Left lung (tissue), 10 donors: ENCODE measurements around the gene CHCHD4. TPM values are rescaled to one million over a fixed set of nuclear protein-coding genes. Genes with fewer than 3 reads are reported as not detected.

Experiments used
- ATAC-seq: fragments of 200-7000 bp; cut with Tn5 transposase; one replicate; pipeline ENCODE4 v1.9.1; 2020; ENCODE audit warnings: moderate library complexity
- DNase-seq, 4 donors: peaks; one replicate each; pipeline ENCODE4 v3.0.0-alpha.2; 2013 to 2020
- H3K27ac ChIP-seq, 2 donors: fragments of 200-600 bp; sonication (generic) in 1 of 2; one replicate each; pipeline versions ENCODE4 v1.5.0 to v1.8.0; 2020 to 2021
- H3K27me3 ChIP-seq, 2 donors: fragments of 200-600 bp; sonication (generic) in 1 of 2; one replicate each; pipeline versions ENCODE4 v1.5.0 to v1.8.0; 2020 to 2021
- H3K36me3 ChIP-seq, 2 donors: fragments of 200-600 bp; sonication (generic) in 1 of 2; one replicate each; pipeline versions ENCODE4 v1.5.0 to v1.8.0; 2020 to 2021
- H3K4me1 ChIP-seq, 2 donors: fragments of 200-600 bp; one replicate each; pipeline ENCODE4 v1.8.0; 2021
- H3K4me3 ChIP-seq, 2 donors: fragments of 200-600 bp; sonication (generic) in 1 of 2; one replicate each; pipeline versions ENCODE4 v1.5.0 to v1.8.0; 2020 to 2021; ENCODE audit warnings: mild to moderate bottlenecking in 1 of 2
- H3K9me3 ChIP-seq, 2 donors: fragments of 200-600 bp; sonication (generic) in 1 of 2; one replicate each; pipeline versions ENCODE4 v1.5.0 to v1.8.0; 2020 to 2021
- intact Hi-C, 2 donors: fragments of 100-400 bp; cut with DNase I; formaldehyde crosslinking; loops; one replicate each; pipeline versions ENCODE4 v1.11.2 to v1.14.2; 2022
- polyA plus RNA-seq, 6 donors: library from polyadenylated mRNA; unstranded; fragments of 120-200 nt; gene quantifications; one replicate each; pipeline ENCODE4 v1.2.1, GENCODE V29; 2013; ENCODE audit not compliant: insufficient read length in 6 of 6
- total RNA-seq, 2 donors: library from RNA; stranded (reverse); fragmentation: NEBNext Ultra II Directional; extraction: Animal tissue kit (Norgen Biotek cat#: 25700); gene quantifications; one replicate each; pipeline ENCODE4 v1.2.1, GENCODE V29; 2021
- TF ChIP-seq, protein P1 (sequence below), 2 donors: fragments of 200-600 bp; sonication (generic) in 1 of 2; IDR thresholded peaks; one replicate each; pipeline versions ENCODE4 v1.5.0 to v1.8.0; 2021; ENCODE audit warnings: antibody characterized with exemption in 2 of 2
- donor health status: DM: no; HTN: yes; CAD: no.
- donor health status: DM: no; HTN: no; CAD: no.

CHCHD4 gene
- total and polyA plus RNA-seq, 8 donors: 9.6 to 15.3 (median 13.4) TPM

DNA sequence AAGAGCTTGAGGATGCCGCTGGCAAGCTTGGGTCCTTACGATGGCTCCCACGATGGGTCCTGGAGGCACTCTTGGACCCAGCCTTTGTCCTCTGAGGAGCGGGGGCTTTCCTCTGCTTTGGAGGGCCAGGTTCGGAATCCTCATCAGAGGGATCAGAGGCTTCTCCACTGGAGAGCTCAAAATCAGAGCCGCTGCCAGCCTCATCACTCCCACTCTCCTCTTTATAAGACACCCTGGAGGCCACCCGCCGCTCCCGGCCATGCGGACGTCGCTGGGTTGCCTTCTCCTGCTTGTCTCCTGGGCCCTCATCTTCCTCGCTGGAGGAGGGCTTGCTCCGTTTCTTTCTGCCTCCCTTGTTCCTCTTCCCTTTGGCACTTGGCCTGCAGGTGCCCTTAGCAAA, 33.7 kb upstream of the CHCHD4 start:
- DNase-seq: no peak
- no peak overlapping the region for H3K4me3 ChIP-seq
- intact Hi-C loops: no loop called here
- no peak overlapping the region for H3K27ac ChIP-seq
- no peak for ATAC-seq
- TF ChIP-seq, protein P1, sequence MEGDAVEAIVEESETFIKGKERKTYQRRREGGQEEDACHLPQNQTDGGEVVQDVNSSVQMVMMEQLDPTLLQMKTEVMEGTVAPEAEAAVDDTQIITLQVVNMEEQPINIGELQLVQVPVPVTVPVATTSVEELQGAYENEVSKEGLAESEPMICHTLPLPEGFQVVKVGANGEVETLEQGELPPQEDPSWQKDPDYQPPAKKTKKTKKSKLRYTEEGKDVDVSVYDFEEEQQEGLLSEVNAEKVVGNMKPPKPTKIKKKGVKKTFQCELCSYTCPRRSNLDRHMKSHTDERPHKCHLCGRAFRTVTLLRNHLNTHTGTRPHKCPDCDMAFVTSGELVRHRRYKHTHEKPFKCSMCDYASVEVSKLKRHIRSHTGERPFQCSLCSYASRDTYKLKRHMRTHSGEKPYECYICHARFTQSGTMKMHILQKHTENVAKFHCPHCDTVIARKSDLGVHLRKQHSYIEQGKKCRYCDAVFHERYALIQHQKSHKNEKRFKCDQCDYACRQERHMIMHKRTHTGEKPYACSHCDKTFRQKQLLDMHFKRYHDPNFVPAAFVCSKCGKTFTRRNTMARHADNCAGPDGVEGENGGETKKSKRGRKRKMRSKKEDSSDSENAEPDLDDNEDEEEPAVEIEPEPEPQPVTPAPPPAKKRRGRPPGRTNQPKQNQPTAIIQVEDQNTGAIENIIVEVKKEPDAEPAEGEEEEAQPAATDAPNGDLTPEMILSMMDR (IDR thresholded peaks at IDR 0.05): no peak
- peaks cover 0 to 15% of the 10 kb centered on the region in 2 donors for H3K9me3 ChIP-seq
- no peaks in the 10 kb centered on the region for H3K4me1 ChIP-seq
- H3K36me3 ChIP-seq: peaks cover 0 to 96% of the 10 kb centered on the region in 2 donors
- H3K27me3 ChIP-seq: no peaks in the 10 kb centered on the region

DNA sequence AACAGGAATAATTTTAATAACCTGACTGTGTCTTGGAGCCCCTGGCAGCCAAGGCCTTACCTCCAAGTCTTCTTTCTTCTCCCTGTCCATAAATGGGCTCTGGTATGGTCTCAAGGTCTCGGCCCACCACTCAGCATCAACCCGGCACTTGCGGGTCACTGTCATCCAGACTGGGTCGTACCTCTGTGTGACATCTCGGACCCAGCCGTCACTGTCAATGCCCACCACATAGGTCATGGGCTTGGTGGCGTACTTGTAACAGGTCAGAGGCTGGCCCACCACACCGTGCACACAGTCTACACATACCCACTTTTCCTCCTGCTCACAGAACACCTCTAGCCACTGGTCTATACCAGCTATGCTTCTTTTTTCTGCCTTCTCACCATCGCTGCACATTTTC, 33.3 kb upstream of the CHCHD4 start:
- DNase-seq (no peak), ATAC-seq (no peak)
- no peaks in the 10 kb centered on the region for H3K4me1 ChIP-seq
- no peaks in the 10 kb centered on the region for H3K27me3 ChIP-seq
- TF ChIP-seq, protein P1 (IDR thresholded peaks at IDR 0.05): no peak
- intact Hi-C loops: no loop called here
- peaks cover 0 to 96% of the 10 kb centered on the region in 2 donors for H3K36me3 ChIP-seq
- peaks cover 0 to 15% of the 10 kb centered on the region in 2 donors for H3K9me3 ChIP-seq
- no peak overlapping the region for H3K4me3 ChIP-seq
- H3K27ac ChIP-seq: no peak overlapping the region

DNA sequence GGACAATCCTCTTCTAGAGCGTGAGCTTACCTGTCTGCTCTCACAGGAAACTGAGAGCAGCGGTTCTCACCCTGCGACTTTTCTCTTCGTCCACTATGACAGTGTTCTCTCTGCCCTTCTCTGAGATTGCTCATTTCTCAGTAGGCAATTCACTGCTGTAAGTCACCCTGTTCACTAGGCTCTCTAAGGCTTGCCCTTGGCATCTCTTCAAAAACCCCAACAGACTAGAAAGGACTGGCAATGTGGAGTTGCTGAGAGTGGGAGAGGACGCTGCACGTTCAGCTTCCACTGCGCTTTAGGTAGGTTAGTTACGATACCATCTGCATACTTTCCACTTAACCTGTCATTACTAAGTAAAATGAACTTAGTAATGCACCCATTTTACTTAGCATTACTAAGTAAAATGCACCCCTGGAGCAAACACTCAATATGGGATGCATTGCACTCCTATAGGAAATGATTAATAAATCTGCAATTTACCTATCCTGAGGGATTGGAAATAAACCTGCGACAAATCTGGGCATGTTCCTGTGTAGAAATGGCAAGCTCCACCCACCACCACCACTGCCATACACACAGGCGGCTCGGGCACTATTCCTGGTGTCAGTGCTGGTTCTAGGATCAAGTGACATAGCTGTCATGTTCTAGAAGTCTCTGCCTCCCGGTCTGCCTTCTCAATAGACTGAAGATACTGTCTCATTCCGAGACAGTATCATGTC, 32.3 kb upstream of the CHCHD4 start:
- peaks cover 0 to 94% of the 10 kb centered on the region in 2 donors for H3K36me3 ChIP-seq
- H3K4me3 ChIP-seq: no peak overlapping the region
- H3K27ac ChIP-seq: no peak overlapping the region
- TF ChIP-seq, protein P1 (IDR thresholded peaks at IDR 0.05): no peak
- ATAC-seq (no peak), DNase-seq (no peak)
- intact Hi-C loops: no loop called here
- no peaks in the 10 kb centered on the region for H3K27me3 ChIP-seq
- no peaks in the 10 kb centered on the region for H3K4me1 ChIP-seq
- H3K9me3 ChIP-seq: peaks cover 0 to 12% of the 10 kb centered on the region in 2 donors

- no peak for DNase-seq
- intact Hi-C loops: no loop called here
Measured at GRCh38 chr3:14156201-14156600, 31.5 kb upstream of the CHCHD4 start.

GRCh38 chr3:14154895-14155440, 30.3 kb upstream of the CHCHD4 start:
- H3K27me3 ChIP-seq: no peaks in the 10 kb centered on the region
- peaks cover 0 to 89% of the 10 kb centered on the region in 2 donors for H3K36me3 ChIP-seq
- DNase-seq (no peak), ATAC-seq (no peak)
- intact Hi-C loops: no loop called here
- no peaks in the 10 kb centered on the region for H3K4me1 ChIP-seq
- TF ChIP-seq, protein P1 (IDR thresholded peaks at IDR 0.05): no peak
- H3K27ac ChIP-seq: no peak overlapping the region
- no peaks in the 10 kb centered on the region for H3K9me3 ChIP-seq
- no peak overlapping the region for H3K4me3 ChIP-seq

More at GRCh38 chr3:14156201-14156600, 31.5 kb upstream of the CHCHD4 start:
- H3K4me3 ChIP-seq: no peak overlapping the region
- ATAC-seq: no peak
- H3K4me1 ChIP-seq: no peaks in the 10 kb centered on the region
- peaks cover 0 to 94% of the 10 kb centered on the region in 2 donors for H3K36me3 ChIP-seq
- H3K9me3 ChIP-seq: peaks cover 0 to 4% of the 10 kb centered on the region in 2 donors
- TF ChIP-seq, protein P1 (IDR thresholded peaks at IDR 0.05): no peak
- H3K27ac ChIP-seq: no peak overlapping the region
- no peaks in the 10 kb centered on the region for H3K27me3 ChIP-seq
